OCI-LY7 (cell line): ENCODE measurements around the gene SLC13A3.

Source experiments
- CTCF ChIP-seq: fragments of 200-600 bp; sonication (generic); conservative IDR thresholded peaks from 2 replicates; pipeline ENCODE4 v1.5.1; 2014; ENCODE audit warnings: mild to moderate bottlenecking, antibody characterized with exemption, low read length, moderate library complexity, mixed read lengths
- EZH2phosphoT487 ChIP-seq: fragments of 200-600 bp; sonication (generic); IDR thresholded peaks from 2 replicates; pipeline ENCODE4 v1.6.1; 2018; ENCODE audit warnings: low read depth, borderline replicate concordance, mild to moderate bottlenecking, mixed run types, antibody characterized with exemption, low read length, moderate library complexity, mixed read lengths

GRCh38 chr20:46604551-46605133 lies 46.6 kb downstream of the SLC13A3 start:
- TF ChIP-seq CTCF (no peak), EZH2phosphoT487 (no peak)
